Activated naive CD8-positive, alpha-beta T cell (primary cell): Measurements from ENCODE around the gene ASTN2.

Experiments
- H3K27ac Mint-ChIP-seq: one replicate; pipeline ENCODE4 v1.8.0; 2021; ENCODE audit warnings: mixed read lengths
- H3K27me3 Mint-ChIP-seq: one replicate; pipeline ENCODE4 v1.8.0; 2021; ENCODE audit warnings: mixed read lengths
- H3K36me3 Mint-ChIP-seq: one replicate; pipeline ENCODE4 v1.8.0; 2021; ENCODE audit warnings: mixed read lengths
- H3K4me1 Mint-ChIP-seq: one replicate; pipeline ENCODE4 v1.8.0; 2021; ENCODE audit warnings: low read depth, mixed read lengths
- H3K4me3 Mint-ChIP-seq: one replicate; pipeline ENCODE4 v1.8.0; 2021; ENCODE audit warnings: mild to moderate bottlenecking, mixed read lengths
- H3K9me3 Mint-ChIP-seq: one replicate; pipeline ENCODE4 v1.8.0; 2021; ENCODE audit warnings: low read depth, mixed read lengths

ASTN2 gene

DNA sequence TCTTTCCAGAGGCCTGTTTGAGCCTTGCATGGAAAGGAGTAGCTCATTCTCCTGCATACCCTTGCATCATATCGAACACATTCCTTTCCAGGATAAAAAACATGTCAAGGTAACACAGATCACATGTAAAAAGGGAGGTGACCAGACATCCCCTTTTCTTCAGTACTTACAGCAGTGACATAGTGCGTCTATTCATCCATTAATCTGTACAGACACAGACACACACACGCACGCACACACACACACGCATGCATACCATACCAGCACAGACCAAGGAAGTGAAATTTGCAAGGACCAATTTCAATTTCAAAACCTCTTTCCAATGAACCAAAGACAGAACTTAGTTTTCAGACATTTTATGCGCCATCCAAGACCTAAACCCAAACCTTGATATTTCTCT is 1005.2 kb downstream of the ASTN2 start:
- Mint-ChIP-seq H3K4me1 (no peaks in the 10 kb centered on the region), H3K27me3 (no peaks in the 10 kb centered on the region), H3K36me3 (peaks cover 19% of the 10 kb centered on the region), H3K27ac (no peak overlapping the region), H3K4me3 (no peak overlapping the region), H3K9me3 (no peaks in the 10 kb centered on the region)

DNA sequence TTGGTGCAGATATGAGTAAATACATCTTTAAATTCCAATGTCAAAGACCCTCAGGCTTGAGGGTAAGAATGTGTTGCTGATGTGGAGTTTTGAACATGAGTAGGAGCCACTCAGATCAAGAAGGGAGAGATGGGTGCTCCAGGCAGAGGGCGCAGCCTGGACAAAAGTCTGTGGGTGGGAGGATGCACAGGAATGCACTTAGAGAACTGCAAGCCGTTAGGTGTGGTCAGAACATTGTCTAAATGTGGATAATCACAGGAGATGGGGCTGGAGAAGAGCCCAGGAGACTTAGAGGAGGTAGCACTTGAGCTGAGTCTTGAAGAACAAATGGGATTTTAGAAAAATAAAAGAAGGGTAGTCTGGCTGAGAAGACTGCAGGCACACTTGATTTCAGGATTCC is 1005.7 kb downstream of the ASTN2 start:
- Mint-ChIP-seq H3K4me1 (no peaks in the 10 kb centered on the region), H3K36me3 (peaks cover 19% of the 10 kb centered on the region), H3K27me3 (no peaks in the 10 kb centered on the region), H3K4me3 (no peak overlapping the region), H3K27ac (no peak overlapping the region), H3K9me3 (no peaks in the 10 kb centered on the region)

DNA sequence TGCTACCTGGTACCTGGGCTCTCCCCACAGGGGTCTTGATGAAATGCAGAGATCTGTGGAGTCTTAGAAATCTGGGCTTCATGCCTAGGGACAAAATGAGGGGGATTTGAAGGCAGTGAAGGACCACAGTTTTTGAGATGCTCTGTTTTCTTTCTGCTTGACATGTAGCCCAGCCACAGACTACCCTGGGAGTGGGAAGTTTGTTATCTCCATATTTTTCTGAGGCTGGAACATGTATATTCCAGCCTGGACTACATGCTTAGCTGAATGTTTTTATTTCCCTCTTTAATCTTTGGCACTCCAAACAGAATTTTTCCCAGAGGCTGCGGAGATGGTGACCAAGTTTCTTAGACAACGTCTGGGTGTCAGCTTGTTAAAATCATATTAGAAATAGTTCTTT is 1008.4 kb downstream of the ASTN2 start:
- H3K4me1 Mint-ChIP-seq, result no peaks in the 10 kb centered on the region
- no peaks in the 10 kb centered on the region for H3K9me3 Mint-ChIP-seq
- H3K27me3 Mint-ChIP-seq, result no peaks in the 10 kb centered on the region
- no peak overlapping the region for H3K4me3 Mint-ChIP-seq
- H3K27ac Mint-ChIP-seq, result no peak overlapping the region
- H3K36me3 Mint-ChIP-seq, result peaks cover 14% of the 10 kb centered on the region

DNA sequence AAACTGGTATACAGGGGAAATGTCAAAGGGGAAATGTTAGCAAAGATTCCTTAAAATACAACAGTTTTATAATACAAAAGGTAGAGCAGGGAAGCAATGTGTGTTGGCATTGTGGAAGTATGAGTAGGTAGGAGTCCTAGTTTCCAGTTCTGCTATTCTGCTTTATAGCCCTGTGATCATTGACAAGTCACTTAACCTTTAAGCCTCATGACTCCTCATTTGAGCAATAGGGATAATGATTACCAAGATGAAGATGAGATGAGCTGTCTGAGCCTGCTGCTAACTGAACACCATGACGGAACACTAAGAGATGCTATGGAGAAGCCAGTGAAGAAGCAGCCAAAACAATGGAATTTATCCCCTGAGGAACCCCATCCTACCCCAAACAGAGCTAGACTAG is 1009.5 kb downstream of the ASTN2 start:
- H3K9me3 Mint-ChIP-seq, result no peaks in the 10 kb centered on the region
- H3K27me3 Mint-ChIP-seq, result no peaks in the 10 kb centered on the region
- H3K36me3 Mint-ChIP-seq, result peaks cover 13% of the 10 kb centered on the region
- no peak overlapping the region for H3K4me3 Mint-ChIP-seq
- no peak overlapping the region for H3K27ac Mint-ChIP-seq
- H3K4me1 Mint-ChIP-seq, result no peaks in the 10 kb centered on the region

DNA sequence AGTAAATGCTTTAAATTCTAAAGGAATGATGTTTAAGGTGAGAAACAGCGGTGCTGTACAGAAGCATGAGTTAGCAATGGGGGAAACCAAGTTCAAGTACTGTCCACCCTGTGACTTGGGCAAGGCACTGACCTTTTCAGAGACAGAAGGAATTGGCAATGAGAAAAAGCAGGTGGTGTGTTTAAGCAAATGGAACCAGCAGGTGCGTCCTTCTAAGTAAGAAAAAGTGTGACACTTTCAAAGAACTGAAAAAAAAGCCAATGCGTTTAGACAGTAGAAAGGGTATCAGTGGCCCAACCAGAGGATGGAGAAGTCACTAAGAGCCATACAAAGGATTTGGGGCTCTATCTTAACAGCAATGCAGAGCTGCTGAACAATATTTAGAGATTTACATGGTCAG is 1010.6 kb downstream of the ASTN2 start:
- Mint-ChIP-seq H3K27me3 (no peaks in the 10 kb centered on the region), H3K4me3 (no peak overlapping the region), H3K36me3 (peaks cover 10% of the 10 kb centered on the region), H3K4me1 (no peaks in the 10 kb centered on the region), H3K27ac (no peak overlapping the region), H3K9me3 (no peaks in the 10 kb centered on the region)

DNA sequence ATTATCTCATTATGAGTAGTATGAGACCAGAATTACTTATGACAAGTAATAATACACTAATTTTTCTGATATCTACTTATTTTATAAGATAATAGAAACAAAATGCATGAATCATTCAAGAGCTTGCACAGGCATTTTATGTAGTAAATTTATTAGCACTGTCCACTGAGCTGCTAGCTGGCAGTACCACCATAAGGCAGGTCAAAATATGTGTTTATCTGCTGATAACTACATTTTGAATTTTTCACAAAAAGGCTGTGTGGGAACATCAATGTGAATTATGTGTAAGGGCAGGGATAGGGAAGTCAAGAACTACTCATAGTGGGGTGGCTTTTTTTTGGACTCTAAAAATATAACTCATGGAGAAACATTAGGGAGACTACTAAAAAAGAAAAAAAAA is 1011.7 kb downstream of the ASTN2 start:
- H3K27ac Mint-ChIP-seq, result no peak overlapping the region
- H3K9me3 Mint-ChIP-seq, result no peaks in the 10 kb centered on the region
- no peaks in the 10 kb centered on the region for H3K4me1 Mint-ChIP-seq
- H3K36me3 Mint-ChIP-seq, result peaks cover 8% of the 10 kb centered on the region
- H3K27me3 Mint-ChIP-seq, result no peaks in the 10 kb centered on the region
- H3K4me3 Mint-ChIP-seq, result no peak overlapping the region

DNA sequence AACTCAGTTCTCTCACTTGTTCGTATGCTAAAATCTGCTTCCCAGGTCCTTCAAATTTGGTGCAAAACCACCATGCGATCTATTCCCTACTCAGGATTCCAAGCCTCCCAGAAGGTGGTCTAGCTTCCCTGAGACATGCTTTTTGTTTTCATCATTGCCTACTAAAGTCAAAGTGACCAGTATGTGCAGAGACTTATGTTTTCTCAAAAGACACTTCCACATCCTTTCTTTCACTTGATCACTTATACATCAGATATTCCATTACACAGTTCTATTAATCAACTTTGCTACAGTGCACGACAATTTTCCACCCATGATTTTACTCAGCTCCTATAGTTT is 1019.2 kb downstream of the ASTN2 start:
- Mint-ChIP-seq H3K4me3 (no peak overlapping the region), H3K36me3 (peaks cover 18% of the 10 kb centered on the region), H3K4me1 (no peaks in the 10 kb centered on the region), H3K9me3 (no peaks in the 10 kb centered on the region), H3K27me3 (no peaks in the 10 kb centered on the region), H3K27ac (no peak overlapping the region)

DNA sequence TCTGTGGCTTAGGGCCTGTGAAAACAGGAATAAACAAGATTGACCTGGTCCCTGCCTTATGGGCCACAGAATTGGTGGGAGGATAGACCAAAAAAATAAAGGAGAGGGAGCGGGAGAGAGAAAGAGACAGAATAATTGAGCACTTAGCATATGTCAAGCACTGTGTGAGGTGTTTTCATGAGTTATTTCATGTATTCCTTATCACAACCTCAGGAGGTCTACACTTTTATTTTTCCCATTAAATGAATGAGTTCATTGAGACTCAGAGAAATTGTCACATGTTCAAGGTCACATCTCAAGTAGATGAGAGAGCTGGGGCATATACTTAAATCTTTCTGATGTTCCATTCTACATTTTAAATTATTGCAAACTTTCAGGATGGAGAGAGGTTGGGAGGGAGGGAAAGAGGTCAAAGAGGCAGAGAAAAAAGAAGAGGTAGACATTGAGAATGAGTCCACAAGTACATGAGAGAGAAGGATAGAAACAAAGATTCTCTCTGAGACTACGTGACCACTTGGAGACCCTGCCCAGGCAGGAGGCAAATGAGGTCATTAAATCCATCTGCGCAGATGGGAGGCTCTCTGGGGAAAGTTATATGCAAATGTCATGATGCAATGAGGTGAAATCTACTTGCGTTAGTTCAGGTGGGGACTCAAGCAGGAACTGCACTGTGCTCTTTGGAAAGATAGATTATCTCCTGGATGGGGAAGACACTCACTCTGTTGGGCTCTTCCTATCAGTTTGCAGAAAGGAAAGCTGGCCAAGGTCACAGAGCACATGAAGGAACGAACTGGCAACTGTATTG is 1019.8 kb downstream of the ASTN2 start:
- no peaks in the 10 kb centered on the region for H3K9me3 Mint-ChIP-seq
- H3K4me1 Mint-ChIP-seq, result no peaks in the 10 kb centered on the region
- no peak overlapping the region for H3K4me3 Mint-ChIP-seq
- H3K27me3 Mint-ChIP-seq, result no peaks in the 10 kb centered on the region
- peaks cover 18% of the 10 kb centered on the region for H3K36me3 Mint-ChIP-seq
- H3K27ac Mint-ChIP-seq, result no peak overlapping the region

DNA sequence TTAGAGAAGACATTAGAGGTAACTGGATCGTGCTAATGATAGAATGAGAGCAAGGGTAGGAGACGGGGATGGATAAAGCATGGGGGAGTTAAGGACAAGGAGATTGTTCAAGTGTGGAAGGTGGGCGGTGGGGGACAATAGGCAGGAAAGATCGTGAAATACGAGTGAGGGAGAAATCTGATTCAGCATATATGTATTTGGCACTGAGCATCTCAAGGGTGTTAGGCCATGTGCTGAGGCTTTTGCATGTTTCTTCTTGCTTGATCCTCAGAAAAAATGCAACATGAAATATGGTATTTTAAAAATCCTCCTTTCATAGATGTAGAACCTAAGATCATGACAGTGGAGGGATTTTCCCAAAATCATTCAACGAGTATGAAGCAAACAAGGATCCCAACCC is 1020.8 kb downstream of the ASTN2 start:
- Mint-ChIP-seq H3K27ac (no peak overlapping the region), H3K9me3 (no peaks in the 10 kb centered on the region), H3K4me1 (no peaks in the 10 kb centered on the region), H3K36me3 (peaks cover 21% of the 10 kb centered on the region), H3K4me3 (no peak overlapping the region), H3K27me3 (no peaks in the 10 kb centered on the region)

DNA sequence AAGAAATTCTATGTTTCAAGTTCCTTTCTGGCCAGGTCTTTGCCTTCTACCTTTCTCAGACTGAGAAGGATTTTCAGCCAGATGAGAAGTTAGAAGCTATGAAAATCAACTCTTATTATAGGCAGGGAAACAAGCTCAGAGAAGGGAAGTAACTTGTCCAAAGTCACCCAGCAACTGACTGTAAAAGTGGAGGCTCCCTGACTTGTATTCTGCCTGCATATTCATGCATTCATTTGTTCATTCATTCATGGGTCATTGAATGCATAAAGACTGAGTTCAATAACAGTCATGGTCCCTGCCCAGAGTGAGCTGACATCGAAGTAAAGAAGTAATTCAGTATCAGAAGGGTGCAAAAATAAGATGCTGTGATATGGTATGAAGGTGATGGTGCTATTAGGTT is 1021.7 kb downstream of the ASTN2 start:
- Mint-ChIP-seq H3K36me3 (peaks cover 18% of the 10 kb centered on the region), H3K4me3 (no peak overlapping the region), H3K4me1 (no peaks in the 10 kb centered on the region), H3K27ac (no peak overlapping the region), H3K27me3 (no peaks in the 10 kb centered on the region), H3K9me3 (no peaks in the 10 kb centered on the region)

DNA sequence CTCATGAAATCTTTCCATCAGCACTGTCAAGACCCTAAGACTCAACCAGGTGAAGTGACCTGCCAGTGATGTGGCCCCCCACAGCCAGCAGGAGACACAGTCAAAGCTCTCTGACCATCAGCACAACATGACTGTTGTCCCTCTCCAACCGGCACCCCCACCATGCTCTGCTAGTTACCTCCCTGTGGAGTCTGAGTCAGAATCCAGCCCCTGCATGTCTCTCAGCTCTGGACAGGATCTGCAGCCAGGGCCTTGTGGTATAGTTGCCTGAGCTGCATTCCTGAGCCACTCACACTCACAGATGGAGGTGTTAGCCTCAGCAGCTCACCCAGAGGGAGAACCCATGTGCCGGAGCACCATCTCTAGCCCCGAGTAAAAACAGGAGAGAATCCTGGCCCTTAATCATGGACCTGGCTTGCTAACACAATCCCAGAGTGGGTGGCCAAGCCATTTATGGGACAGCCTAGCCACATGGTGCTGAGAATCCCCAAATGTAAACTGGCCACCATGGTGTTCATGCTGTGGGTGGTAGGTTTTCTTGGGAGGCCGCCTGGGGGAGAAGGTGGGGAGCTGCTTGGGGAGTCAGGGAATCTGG is 1023.5 kb downstream of the ASTN2 start:
- no peak overlapping the region for H3K27ac Mint-ChIP-seq
- H3K27me3 Mint-ChIP-seq, result no peaks in the 10 kb centered on the region
- no peaks in the 10 kb centered on the region for H3K4me1 Mint-ChIP-seq
- no peaks in the 10 kb centered on the region for H3K9me3 Mint-ChIP-seq
- no peak overlapping the region for H3K4me3 Mint-ChIP-seq
- peaks cover 18% of the 10 kb centered on the region for H3K36me3 Mint-ChIP-seq

DNA sequence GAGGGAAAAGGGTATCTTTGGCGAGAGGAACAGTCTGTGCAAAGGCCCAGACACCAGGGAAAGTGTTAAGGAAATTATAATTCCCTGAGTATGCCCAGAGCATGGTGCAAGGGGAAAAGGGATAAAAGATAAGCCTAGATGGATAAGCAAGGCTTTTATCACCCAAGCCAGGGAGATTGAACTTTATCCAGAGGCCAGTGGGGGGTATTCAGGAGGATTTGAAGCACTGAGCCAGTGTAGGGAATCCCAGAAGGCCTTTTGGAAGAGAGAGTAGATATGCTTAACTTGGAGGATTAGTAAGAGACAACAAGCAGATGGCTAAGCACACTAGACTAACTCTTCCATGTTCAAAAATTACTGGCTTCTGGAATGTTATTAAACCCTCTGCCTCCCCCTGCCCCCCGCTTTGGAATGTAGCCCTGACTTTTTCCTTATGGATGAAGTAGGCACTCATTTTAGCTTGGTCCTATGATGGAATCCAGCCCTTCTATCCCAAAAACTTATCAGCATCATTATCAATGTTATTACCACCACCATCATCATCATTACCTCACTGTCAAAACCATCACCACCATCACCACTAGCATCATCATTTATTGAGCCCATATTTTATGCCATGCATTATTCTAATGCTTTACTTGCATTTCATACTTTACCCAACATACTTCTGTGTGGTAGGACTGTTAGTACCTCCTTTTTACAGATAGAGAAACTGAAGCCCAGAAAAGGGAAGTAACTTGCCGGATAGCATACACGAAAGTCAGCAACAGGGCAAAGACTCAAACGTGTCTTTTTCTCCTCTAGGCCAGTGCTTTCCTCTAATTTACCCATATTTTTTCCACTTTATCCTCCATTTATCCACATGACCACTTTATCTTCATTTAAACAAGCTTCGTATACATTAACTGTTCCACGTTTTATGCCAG is 1024.3 kb downstream of the ASTN2 start:
- Mint-ChIP-seq H3K4me3 (no peak overlapping the region), H3K27ac (no peak overlapping the region), H3K9me3 (no peaks in the 10 kb centered on the region), H3K27me3 (no peaks in the 10 kb centered on the region), H3K4me1 (no peaks in the 10 kb centered on the region), H3K36me3 (peaks cover 18% of the 10 kb centered on the region)

DNA sequence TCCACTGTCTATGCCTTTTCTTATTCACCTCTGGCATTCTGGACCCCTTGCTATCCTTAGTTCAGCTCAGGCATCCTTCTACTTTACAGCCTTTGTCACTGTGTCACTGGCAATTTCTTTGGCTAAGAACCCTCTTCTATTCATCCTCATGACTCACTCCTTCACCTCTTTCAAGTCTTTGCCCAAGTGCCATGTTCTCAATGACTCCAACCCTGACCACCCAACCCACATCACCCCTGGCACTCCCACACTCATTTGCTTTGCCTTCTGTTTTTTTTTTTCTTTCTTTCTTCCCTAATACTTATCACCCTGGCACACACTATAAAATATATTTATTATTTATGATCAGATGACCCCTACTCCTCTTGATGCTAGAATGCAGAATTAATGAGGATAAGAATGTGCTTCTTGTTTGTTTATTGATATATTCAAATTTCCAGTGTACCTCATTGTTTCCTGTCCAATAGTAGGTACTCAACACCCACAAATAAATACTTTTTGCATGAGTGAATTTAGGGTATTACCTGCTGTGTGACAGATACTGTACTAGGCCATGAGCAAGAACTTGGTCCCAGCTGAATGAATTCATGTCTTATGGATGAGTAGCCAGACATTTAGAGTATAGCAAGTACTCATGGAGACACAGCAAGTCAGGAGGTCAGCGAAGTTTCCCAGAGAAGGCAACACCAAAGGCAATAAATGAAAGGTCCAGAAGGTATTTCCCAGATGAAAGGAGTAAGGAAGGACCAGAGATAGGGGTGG is 1025.1 kb downstream of the ASTN2 start:
- peaks cover 15% of the 10 kb centered on the region for H3K36me3 Mint-ChIP-seq
- no peaks in the 10 kb centered on the region for H3K27me3 Mint-ChIP-seq
- no peaks in the 10 kb centered on the region for H3K9me3 Mint-ChIP-seq
- H3K4me1 Mint-ChIP-seq, result no peaks in the 10 kb centered on the region
- H3K4me3 Mint-ChIP-seq, result no peak overlapping the region
- H3K27ac Mint-ChIP-seq, result no peak overlapping the region

DNA sequence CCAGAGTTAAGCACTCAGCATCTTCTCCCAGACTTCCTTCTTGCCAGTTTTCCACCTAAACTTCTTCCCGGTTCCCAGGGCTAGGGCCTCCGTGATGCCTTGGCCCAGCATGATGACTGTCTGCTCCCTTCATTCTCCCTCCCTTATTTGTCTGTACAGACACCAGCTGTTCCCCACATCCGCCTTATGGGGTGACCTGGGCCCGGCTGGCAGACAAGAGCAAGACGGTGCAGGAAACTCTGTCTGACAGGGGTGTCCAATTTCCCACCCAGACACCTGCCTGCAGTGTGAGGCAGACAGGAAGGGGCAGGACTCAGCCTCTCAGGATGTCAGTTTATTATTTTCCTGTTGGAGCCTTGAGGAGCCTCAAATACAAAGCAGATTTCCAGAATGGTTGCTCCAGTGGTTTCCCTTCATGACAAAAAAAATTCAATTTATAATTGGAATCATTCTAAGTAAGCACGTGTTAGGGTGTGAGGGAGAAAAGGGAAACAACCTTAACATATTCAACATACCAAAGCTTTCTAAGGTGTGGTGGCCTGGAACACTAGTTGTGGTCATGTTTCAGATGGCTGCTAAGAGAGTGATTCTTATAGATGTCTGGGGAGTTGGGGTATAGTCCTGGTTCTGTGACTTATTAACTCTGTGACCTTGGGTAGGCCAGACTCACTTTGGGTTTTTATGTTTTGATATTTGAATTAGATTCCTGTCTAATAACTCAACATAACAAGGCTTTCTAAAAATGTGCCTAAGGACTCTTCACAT is 1026.7 kb downstream of the ASTN2 start:
- Mint-ChIP-seq H3K36me3 (peaks cover 6% of the 10 kb centered on the region), H3K27ac (no peak overlapping the region), H3K4me1 (no peaks in the 10 kb centered on the region), H3K9me3 (no peaks in the 10 kb centered on the region), H3K4me3 (no peak overlapping the region), H3K27me3 (no peaks in the 10 kb centered on the region)
